ENCODE data around the gene ELMOD1.

Gene ELMOD1

GRCh38 chr11:107581147-107581546, 9.8 kb upstream of the ELMOD1 start:
- H3K9me3 ChIP-seq, result no peaks in the 10 kb centered on the region
- no peaks in the 10 kb centered on the region for H3K27me3 ChIP-seq
- H3K36me3 ChIP-seq, result no peaks in the 10 kb centered on the region
- TF ChIP-seq Cebpa-rat (IDR thresholded peaks at IDR 0.05), result no peak
- H3K4me2 ChIP-seq, result no peak overlapping the region
- H3K4me3 ChIP-seq, result no peak overlapping the region
- H4K20me1 ChIP-seq, result no peaks in the 10 kb centered on the region
- H3K4me1 ChIP-seq, result no peaks in the 10 kb centered on the region
- H3K27ac ChIP-seq, result no peak overlapping the region
- no peak overlapping the region for H3K9ac ChIP-seq

- TF ChIP-seq Cebpa-rat (IDR thresholded peaks at IDR 0.05), result no peak
- Histone ChIP-seq H3K4me1 (no peaks in the 10 kb centered on the region), H3K9ac (no peak overlapping the region), H4K20me1 (no peaks in the 10 kb centered on the region), H3K36me3 (no peaks in the 10 kb centered on the region), H3K4me2 (no peak overlapping the region), H3K27ac (no peak overlapping the region), H3K9me3 (no peaks in the 10 kb centered on the region), H3K27me3 (no peaks in the 10 kb centered on the region), H3K4me3 (no peak overlapping the region)
Observed at GRCh38 chr11:107583629-107584195, 7.2 kb upstream of the ELMOD1 start.

GRCh38 chr11:107587306-107587979, 3.5 kb upstream of the ELMOD1 start:
- TF ChIP-seq Cebpa-rat (IDR thresholded peaks at IDR 0.05), result no peak
- peaks cover 29% of the 10 kb centered on the region for H3K27me3 ChIP-seq
- peaks cover 11% of the 10 kb centered on the region for H3K4me1 ChIP-seq
- no peak overlapping the region for H3K4me3 ChIP-seq
- no peaks in the 10 kb centered on the region for H3K36me3 ChIP-seq
- H3K4me2 ChIP-seq, result no peak overlapping the region
- H4K20me1 ChIP-seq, result no peaks in the 10 kb centered on the region
- no peaks in the 10 kb centered on the region for H3K9me3 ChIP-seq
- no peak overlapping the region for H3K9ac ChIP-seq
- H3K27ac ChIP-seq, result no peak overlapping the region

- Histone ChIP-seq H4K20me1 (no peaks in the 10 kb centered on the region), H3K27me3 (peaks cover 32% of the 10 kb centered on the region), H3K4me1 (peaks cover 11% of the 10 kb centered on the region), H3K27ac (no peak overlapping the region), H3K4me3 (peak overlapping the region; percentile 75), H3K9ac (peak overlapping the region; percentile 71), H3K9me3 (no peaks in the 10 kb centered on the region), H3K36me3 (no peaks in the 10 kb centered on the region), H3K4me2 (peak overlapping the region; percentile 99)
- no peak for TF ChIP-seq Cebpa-rat (IDR thresholded peaks at IDR 0.05)
Observed at GRCh38 chr11:107591378-107592230, 657 bp downstream of the ELMOD1 start.

GRCh38 chr11:107592231-107592590, 1.3 kb downstream of the ELMOD1 start:
- peaks cover 11% of the 10 kb centered on the region for H3K4me1 ChIP-seq
- TF ChIP-seq Cebpa-rat (IDR thresholded peaks at IDR 0.05), result no peak
- H3K4me3 ChIP-seq, result no peak overlapping the region
- no peaks in the 10 kb centered on the region for H4K20me1 ChIP-seq
- peaks cover 32% of the 10 kb centered on the region for H3K27me3 ChIP-seq
- H3K9ac ChIP-seq, result no peak overlapping the region
- H3K36me3 ChIP-seq, result no peaks in the 10 kb centered on the region
- no peak overlapping the region for H3K4me2 ChIP-seq
- no peak overlapping the region for H3K27ac ChIP-seq
- no peaks in the 10 kb centered on the region for H3K9me3 ChIP-seq

- Histone ChIP-seq H3K27ac (no peak overlapping the region), H3K4me1 (peaks cover 11% of the 10 kb centered on the region), H3K9ac (no peak overlapping the region), H3K27me3 (peaks cover 32% of the 10 kb centered on the region), H3K4me3 (no peak overlapping the region), H3K9me3 (no peaks in the 10 kb centered on the region), H4K20me1 (no peaks in the 10 kb centered on the region), H3K36me3 (no peaks in the 10 kb centered on the region), H3K4me2 (no peak overlapping the region)
- TF ChIP-seq Cebpa-rat (IDR thresholded peaks at IDR 0.05), result no peak
Observed at GRCh38 chr11:107592813-107593212, 1.9 kb downstream of the ELMOD1 start.

- Histone ChIP-seq H3K4me1 (peaks cover 11% of the 10 kb centered on the region), H3K4me3 (no peak overlapping the region), H3K9me3 (no peaks in the 10 kb centered on the region), H4K20me1 (no peaks in the 10 kb centered on the region), H3K27ac (no peak overlapping the region), H3K36me3 (no peaks in the 10 kb centered on the region), H3K4me2 (no peak overlapping the region), H3K27me3 (peaks cover 32% of the 10 kb centered on the region), H3K9ac (no peak overlapping the region)
- TF ChIP-seq Cebpa-rat (IDR thresholded peaks at IDR 0.05), result no peak
Observed at GRCh38 chr11:107593951-107594350, 3.0 kb downstream of the ELMOD1 start.

GRCh38 chr11:107594736-107595135, 3.8 kb downstream of the ELMOD1 start:
- no peak for TF ChIP-seq Cebpa-rat (IDR thresholded peaks at IDR 0.05)
- H3K36me3 ChIP-seq, result no peaks in the 10 kb centered on the region

GRCh38 chr11:107598225-107599139, 7.5 kb downstream of the ELMOD1 start:
- TF ChIP-seq Cebpa-rat (IDR thresholded peaks at IDR 0.05), result no peak
- no peaks in the 10 kb centered on the region for H3K36me3 ChIP-seq
- no peaks in the 10 kb centered on the region for H3K4me1 ChIP-seq
- H3K27me3 ChIP-seq, result no peaks in the 10 kb centered on the region
- H4K20me1 ChIP-seq, result no peaks in the 10 kb centered on the region
- H3K27ac ChIP-seq, result no peak overlapping the region
- no peaks in the 10 kb centered on the region for H3K9me3 ChIP-seq
- H3K4me2 ChIP-seq, result no peak overlapping the region
- no peak overlapping the region for H3K4me3 ChIP-seq
- no peak overlapping the region for H3K9ac ChIP-seq

More at GRCh38 chr11:107594736-107595135, 3.8 kb downstream of the ELMOD1 start:
- Histone ChIP-seq H3K4me3 (no peak overlapping the region), H3K9me3 (no peaks in the 10 kb centered on the region), H4K20me1 (no peaks in the 10 kb centered on the region), H3K27me3 (peaks cover 29% of the 10 kb centered on the region), H3K4me2 (no peak overlapping the region), H3K9ac (no peak overlapping the region), H3K4me1 (peaks cover 11% of the 10 kb centered on the region), H3K27ac (no peak overlapping the region)

Measured in BLaER1 (cell line).